HG03558 (cell line): ENCODE measurements around the gene IGIP.

Experiments used
- ATAC-seq: cut with Tn5 transposase; IDR thresholded peaks from one replicate; pipeline ENCODE4 v1.9.1; 2021; ENCODE audit warnings: moderate number of reproducible peaks; ENCODE audit not compliant: unreplicated experiment; ENCODE audit errors: extremely low read depth

Gene IGIP

DNA sequence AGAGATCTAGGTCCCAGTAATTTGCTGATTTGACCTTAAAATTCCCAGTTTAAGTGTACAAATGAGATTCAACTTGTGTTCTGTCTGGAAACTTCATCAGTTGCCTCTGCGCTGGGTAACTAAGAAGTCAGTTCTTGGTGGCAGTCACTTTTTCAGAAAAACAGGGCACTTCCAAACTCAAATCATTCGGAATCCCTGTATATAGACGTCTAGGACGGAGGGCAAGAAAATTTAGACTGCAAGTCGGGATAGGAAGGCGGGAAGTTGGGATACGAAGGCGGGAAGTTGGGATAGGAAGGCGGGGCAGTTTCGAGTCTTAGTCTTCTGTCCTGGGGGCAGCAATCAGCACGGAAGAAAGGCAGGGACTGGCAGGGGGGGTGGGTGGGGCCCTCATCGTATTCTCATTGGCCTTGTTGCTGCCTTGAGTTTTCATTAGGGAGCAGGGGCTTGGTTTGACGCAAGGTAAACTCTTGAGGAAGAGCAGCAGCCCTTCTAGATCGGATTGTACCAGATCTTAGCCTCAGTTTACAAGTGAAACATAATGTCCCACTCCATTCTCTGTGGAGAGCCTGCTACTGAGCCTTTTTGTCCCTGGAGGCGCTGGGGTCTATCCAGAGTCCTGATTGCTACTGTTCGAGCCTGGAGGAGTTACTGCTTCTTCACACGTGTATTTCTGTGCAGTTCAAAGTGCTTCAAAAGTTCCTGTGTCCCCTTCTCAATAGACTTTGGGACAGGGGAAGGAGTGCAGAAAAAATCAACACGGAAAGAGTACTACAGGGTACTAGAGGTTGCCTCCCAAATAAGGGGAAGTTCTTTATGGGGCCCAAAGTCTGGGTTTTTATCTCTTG, 14.5 kb upstream of the IGIP start:
- no peak for ATAC-seq

DNA sequence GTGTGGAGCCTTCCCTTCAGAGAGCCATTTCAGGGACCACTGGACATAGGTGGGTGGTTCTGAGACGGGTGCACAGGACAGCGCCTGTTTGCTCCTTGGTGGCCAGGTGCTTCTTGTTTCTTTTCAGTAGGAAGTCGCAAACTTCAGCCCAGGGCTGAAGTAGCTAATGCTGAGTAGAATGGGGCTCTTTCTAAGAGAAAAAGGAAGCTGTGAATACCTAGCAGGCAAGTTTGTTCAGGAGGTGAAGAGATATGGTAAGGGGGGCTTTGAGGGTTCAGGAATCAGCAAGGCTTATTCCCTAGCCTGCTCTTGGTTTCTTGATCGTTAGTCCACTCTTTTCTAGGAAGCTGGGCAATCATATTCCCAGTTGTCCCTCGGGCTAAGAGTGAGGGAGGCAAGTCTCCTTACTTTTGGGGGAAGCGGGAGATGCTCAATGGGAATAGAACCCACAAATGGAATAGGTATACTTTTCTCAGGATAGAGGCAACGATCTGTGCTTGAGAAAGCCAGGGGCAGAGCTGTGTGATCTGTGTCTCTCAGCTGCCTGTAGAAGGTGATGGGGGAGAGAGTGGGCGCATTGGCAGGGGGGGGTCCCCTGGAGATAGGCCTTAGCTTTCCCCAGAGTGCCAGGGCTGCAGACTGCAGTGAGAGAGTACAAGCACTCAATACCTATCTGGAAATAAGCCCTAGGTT, 13.7 kb upstream of the IGIP start:
- no peak for ATAC-seq

GRCh38 chr5:140112685-140113179, 13.0 kb upstream of the IGIP start:
- no peak for ATAC-seq

GRCh38 chr5:140113180-140113698, 12.5 kb upstream of the IGIP start:
- no peak for ATAC-seq

DNA sequence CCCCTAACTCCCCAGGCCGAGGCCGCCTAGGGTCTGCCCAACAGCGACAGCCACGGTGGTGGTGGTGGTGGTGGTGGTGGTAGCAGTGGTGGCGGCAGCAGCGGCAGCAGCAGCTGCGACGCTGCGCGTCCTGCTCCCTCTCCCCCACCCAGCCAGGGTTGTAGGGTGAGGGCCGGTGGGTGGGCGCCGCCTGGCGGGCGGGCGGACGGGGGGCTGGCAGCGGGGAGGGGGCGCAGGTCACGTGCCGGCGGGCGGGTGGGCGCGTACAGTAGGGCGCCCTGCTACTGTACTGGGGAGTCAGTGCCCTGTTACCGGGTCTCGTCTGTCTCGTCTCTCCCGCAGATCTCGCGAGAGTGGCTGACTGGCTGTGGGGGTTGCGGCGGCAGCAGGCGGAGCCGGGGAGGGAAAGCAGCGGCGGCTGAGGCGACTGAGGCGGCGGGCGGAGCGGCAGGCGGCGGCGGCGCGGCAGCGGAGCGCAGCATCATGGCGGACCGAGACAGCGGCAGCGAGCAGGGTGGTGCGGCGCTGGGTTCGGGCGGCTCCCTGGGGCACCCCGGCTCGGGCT, 12.0 kb upstream of the IGIP start, which contains the start of gene PURA:
Gene PURA (plus strand): TSS at position 411 of the 565 bp plus-strand sequence. CDS start 73 bp downstream, at position 484.
- peak; percentile 81 for ATAC-seq

DNA sequence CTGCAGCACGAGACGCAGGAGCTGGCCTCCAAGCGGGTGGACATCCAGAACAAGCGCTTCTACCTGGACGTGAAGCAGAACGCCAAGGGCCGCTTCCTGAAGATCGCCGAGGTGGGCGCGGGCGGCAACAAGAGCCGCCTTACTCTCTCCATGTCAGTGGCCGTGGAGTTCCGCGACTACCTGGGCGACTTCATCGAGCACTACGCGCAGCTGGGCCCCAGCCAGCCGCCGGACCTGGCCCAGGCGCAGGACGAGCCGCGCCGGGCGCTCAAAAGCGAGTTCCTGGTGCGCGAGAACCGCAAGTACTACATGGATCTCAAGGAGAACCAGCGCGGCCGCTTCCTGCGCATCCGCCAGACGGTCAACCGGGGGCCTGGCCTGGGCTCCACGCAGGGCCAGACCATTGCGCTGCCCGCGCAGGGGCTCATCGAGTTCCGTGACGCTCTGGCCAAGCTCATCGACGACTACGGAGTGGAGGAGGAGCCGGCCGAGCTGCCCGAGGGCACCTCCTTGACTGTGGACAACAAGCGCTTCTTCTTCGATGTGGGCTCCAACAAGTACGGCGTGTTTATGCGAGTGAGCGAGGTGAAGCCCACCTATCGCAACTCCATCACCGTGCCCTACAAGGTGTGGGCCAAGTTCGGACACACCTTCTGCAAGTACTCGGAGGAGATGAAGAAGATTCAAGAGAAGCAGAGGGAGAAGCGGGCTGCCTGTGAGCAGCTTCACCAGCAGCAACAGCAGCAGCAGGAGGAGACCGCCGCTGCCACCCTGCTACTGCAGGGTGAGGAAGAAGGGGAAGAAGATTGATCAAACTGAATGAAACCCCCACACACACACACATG, 11.2 kb upstream of the IGIP start:
- peak; percentile 14 for ATAC-seq

GRCh38 chr5:140115186-140115500, 10.6 kb upstream of the IGIP start:
- no peak for ATAC-seq

DNA sequence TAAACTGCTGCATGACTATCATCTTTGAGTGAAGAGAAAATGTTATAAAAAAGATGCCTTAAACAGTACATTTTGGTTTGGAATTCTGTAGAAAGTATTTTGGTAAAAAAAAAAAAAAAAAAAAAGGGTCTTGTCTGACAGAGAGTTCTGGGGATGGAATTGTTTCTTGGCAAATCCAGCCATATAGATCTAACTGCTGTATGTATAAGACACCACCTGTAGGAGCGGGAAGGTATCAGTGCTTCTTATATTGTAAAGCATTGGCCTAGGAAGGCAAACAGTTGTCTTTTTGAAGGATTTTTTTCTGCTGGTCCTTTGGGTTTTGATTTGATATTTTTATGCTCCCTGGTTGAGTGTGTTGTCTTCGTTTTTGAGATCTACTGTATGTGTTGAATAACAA, 9.0 kb upstream of the IGIP start:
- no peak for ATAC-seq

DNA sequence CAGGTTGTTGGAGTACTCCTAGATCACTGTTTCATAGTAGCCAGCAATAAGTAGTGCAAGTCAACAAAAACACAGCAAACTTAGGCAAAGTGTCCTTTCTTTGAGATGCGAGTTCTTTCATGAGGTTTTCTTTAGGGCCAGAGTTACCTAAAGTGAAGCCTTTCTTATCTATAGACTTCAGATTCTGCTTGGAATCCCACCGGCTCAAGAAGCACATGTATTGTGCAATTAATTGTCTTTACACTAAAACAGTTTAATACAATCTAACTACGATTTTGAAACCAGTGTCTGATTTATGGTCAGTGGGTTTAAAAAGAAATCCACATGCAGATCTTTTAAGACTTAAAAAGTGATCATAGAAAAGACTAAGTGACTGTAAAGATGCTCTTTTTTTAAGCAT, 8.2 kb upstream of the IGIP start:
- ATAC-seq: no peak

DNA sequence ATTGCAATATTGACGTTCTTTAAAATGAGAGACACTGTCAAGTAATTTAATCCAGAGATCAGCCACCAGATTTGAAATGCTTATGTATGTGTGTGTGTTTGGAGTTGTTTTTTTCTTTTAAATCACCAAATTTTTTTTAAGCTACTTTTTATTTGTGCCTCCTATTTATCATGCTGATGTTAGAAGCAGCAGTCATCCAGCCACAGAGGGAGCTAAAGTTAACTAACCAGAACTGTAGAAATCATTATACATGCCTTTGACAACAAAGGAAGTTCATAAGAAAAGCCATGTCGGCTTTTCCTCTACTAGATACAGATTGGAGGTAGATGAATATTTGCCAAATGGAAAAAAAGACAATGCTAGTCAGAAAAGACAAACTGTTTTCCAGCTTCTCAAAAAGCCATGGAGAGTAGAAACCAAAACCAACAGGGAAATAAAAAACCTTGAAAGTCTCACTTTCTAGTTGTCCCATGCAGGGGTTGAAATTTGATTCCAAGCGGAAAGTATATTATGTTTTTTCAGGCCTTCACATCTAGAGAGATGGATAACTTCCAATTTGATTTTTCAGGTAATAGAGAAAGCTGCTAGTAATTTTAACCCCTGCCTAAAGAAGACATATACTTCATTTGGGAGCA, 7.3 kb upstream of the IGIP start:
- ATAC-seq: no peak

GRCh38 chr5:140126315-140127012, 727 bp downstream of the IGIP start:
- no peak for ATAC-seq

DNA sequence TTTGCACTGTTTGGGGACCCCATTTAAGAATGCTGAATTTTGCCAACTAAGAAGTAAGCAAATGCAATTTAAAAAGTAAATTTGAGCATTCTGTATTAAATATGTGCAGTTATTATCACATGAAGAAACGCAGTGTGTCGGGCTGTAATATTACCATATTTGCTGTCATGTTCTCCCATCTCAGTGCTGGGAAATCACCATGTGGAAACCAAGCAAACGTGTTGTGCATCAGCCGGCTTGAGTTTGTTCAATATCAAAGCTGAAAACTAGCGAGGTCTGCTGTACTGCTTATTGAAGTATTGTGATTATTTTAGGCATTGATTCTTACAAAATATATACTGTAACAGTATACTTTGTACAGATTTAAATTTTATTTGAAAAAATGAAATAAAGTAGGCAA, 2.6 kb downstream of the IGIP start:
- no peak for ATAC-seq

DNA sequence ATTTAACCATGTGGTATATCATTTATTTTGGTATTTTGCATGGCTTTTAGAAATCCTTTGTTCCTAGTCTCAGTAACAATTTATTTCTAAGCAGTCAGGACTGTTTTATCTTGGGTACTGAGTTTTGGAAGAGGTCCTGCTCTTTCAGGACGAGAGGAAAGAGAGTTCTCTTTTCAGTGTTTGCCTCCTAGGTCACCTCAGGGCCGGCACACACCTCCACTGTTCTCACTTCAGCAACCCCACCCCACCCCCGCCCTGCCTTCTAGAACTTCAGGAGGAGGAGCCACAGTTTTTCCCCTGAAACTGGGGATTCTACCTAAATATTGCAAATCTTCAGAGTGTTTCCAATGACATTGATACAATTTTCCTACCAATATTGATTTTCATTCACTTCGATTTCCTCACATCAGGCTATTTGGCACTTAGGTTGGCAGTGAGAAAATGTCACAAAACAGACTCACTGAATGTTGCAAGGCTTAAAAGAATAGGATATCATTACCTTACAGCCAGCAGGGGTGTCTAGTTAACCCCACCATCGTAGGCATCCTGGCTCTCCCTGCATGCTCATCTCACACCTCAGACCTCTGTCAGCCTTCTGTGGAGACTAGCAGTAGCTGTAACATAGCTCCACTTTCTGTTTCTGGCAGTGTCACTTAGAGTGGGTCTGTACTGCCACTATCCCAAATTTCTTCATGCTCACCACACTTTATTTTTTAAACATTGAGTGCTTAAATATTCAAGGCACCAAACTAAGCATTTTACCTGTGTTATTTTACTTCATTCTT, 5.4 kb downstream of the IGIP start:
- no peak for ATAC-seq

- no peak for ATAC-seq
These were observed 6.3 kb downstream of the IGIP start for GRCh38 chr5:140131967-140132409.

DNA sequence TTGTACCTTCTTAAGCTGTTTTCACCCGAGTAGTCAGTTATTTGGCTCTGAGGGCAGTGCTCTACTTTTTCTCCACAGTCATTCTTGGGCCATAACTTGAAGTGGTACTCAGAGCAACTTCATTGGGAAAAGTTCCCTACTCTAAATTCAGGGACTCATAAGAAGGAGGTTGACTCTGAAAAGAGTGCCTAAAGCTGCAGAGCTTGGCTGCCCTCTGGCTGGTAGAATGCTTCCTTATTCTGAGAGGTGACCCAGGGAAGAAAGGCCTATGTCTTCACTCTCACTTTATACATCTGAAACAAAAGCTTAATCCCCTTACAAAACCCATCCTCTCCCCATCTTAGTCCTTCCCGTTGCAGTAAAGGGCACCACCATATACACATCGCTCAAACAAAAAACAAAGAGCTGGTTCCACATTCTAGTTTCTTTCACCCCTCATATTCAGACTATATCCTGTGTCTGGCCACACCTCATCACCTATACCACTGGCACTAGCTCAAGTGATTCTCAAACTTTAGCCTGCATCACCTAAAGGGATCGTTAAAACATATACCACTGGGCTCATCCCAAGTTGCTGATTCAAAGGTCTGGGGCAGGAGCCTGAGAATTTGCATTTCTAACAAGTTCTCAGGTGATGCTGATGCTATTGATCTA, 7.9 kb downstream of the IGIP start:
- no peak for ATAC-seq

DNA sequence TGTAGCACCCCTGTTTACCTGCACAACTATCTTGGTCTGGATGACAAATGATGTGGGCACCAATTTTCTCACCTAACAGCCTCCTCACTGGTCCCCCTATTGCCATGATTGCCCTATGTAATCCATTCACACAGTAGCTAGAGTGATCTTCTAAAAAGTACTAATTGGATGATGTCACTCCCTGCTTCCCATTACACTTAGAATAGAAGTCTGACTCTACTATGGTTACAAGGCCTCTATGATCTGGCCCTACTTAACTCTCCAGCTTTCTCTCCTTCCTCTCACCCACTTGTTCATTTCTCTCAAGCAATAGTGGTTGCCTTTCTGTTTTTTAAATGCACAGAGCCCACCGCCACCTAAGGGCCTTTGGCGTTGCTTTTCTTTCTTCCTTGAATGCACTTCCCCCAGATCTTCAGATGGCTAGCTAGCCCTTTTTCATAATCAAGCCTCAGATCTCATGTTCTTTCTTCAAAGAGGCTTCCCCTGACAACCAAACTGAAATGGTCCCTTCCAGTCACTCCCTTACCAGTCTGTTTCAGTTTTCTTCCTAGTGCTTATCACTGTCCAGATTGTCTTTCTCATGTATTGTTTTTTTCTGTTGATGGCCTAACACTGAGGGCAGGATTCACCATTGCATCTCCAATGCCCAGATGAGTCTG, 8.7 kb downstream of the IGIP start:
- ATAC-seq: no peak

GRCh38 chr5:140135127-140135526, 9.4 kb downstream of the IGIP start:
- ATAC-seq: no peak
